Type B pancreatic cell (in vitro differentiated cells): ENCODE results near the gene RAB20. TPM values are rescaled to one million over a fixed set of nuclear protein-coding genes. Genes with fewer than 3 reads are reported as not detected.

Experiments
- DNase-seq: peaks from one replicate; pipeline ENCODE4 v3.0.0; 2021; ENCODE audit warnings: mixed read lengths; ENCODE audit not compliant: unreplicated experiment; ENCODE audit errors: extremely low spot score
- H3K27ac Mint-ChIP-seq: 2 replicates; pipeline ENCODE4 v1.8.0; 2021; ENCODE audit warnings: mild to moderate bottlenecking, mixed read lengths
- H3K27me3 Mint-ChIP-seq: 2 replicates; pipeline ENCODE4 v1.8.0; 2021; ENCODE audit warnings: mixed read lengths
- H3K36me3 Mint-ChIP-seq: 2 replicates; pipeline ENCODE4 v1.8.0; 2021; ENCODE audit warnings: mixed read lengths
- H3K4me1 Mint-ChIP-seq: one replicate; pipeline ENCODE4 v1.8.0; 2021; ENCODE audit warnings: mixed read lengths; ENCODE audit not compliant: unreplicated experiment
- H3K4me3 Mint-ChIP-seq: 2 replicates; pipeline ENCODE4 v1.8.0; 2021; ENCODE audit warnings: mild to moderate bottlenecking, mixed read lengths
- H3K9me3 Mint-ChIP-seq: 2 replicates; pipeline ENCODE4 v1.8.0; 2021; ENCODE audit warnings: mixed read lengths
- CTCF ChIP-seq: fragments of 200-600 bp; sonication (generic); conservative IDR thresholded peaks from 2 replicates; pipeline ENCODE4 v1.5.0; 2021; ENCODE audit warnings: antibody characterized with exemption, mild to moderate bottlenecking
- total RNA-seq: library from RNA; stranded (reverse); gene quantifications from 2 replicates; pipeline ENCODE4 v1.2.1, GENCODE V29; 2021; ENCODE audit warnings: low replicate concordance

Gene RAB20
- total RNA-seq, 1 donor from 2014 or later, result 6.4 TPM

- peaks cover 4% of the 10 kb centered on the region for H3K36me3 Mint-ChIP-seq
- no peak overlapping the region for H3K27ac Mint-ChIP-seq
- H3K27me3 Mint-ChIP-seq, result no peaks in the 10 kb centered on the region
- H3K4me3 Mint-ChIP-seq, result no peak overlapping the region
- H3K9me3 Mint-ChIP-seq, result no peaks in the 10 kb centered on the region
- TF ChIP-seq CTCF, result no peak
- no peaks in the 10 kb centered on the region for H3K4me1 Mint-ChIP-seq
- DNase-seq, result no peak
Measured at GRCh38 chr13:110483386-110483968, 78.0 kb downstream of the RAB20 start.

GRCh38 chr13:110480161-110480560 is 81.4 kb downstream of the RAB20 start:
- no peak overlapping the region for H3K4me3 Mint-ChIP-seq
- peaks cover under 1% of the 10 kb centered on the region for H3K27me3 Mint-ChIP-seq
- DNase-seq, result no peak
- no peaks in the 10 kb centered on the region for H3K36me3 Mint-ChIP-seq
- no peak for TF ChIP-seq CTCF
- H3K9me3 Mint-ChIP-seq, result no peaks in the 10 kb centered on the region
- no peaks in the 10 kb centered on the region for H3K4me1 Mint-ChIP-seq
- H3K27ac Mint-ChIP-seq, result no peak overlapping the region

GRCh38 chr13:110479648-110480047 is 81.9 kb downstream of the RAB20 start:
- Mint-ChIP-seq H3K4me1 (no peaks in the 10 kb centered on the region), H3K9me3 (no peaks in the 10 kb centered on the region), H3K27ac (no peak overlapping the region), H3K27me3 (peaks cover 5% of the 10 kb centered on the region), H3K36me3 (peaks cover 5% of the 10 kb centered on the region), H3K4me3 (no peak overlapping the region)
- TF ChIP-seq CTCF, result no peak
- no peak for DNase-seq

- Mint-ChIP-seq H3K4me3 (no peak overlapping the region), H3K27me3 (peaks cover 5% of the 10 kb centered on the region), H3K9me3 (no peaks in the 10 kb centered on the region), H3K27ac (no peak overlapping the region), H3K4me1 (no peaks in the 10 kb centered on the region), H3K36me3 (peaks cover 6% of the 10 kb centered on the region)
- no peak for DNase-seq
- TF ChIP-seq CTCF, result no peak
Measured at GRCh38 chr13:110479215-110479545, 82.3 kb downstream of the RAB20 start.

- Mint-ChIP-seq H3K27ac (no peak overlapping the region), H3K36me3 (peaks cover 6% of the 10 kb centered on the region), H3K9me3 (no peaks in the 10 kb centered on the region), H3K27me3 (peaks cover 5% of the 10 kb centered on the region), H3K4me1 (no peaks in the 10 kb centered on the region), H3K4me3 (no peak overlapping the region)
- DNase-seq, result no peak
- no peak for TF ChIP-seq CTCF
Measured at GRCh38 chr13:110478405-110479214, 82.9 kb downstream of the RAB20 start.
